Measurements from ENCODE around the gene ANKRD44.
A peak's percentile ranks its signal among the peaks of the same experiment; 100 is the strongest.

The ANKRD44 gene

GRCh38 chr2:197179744-197180498 lies 130.7 kb downstream of the ANKRD44 start:
- H3K27ac ChIP-seq (ENCODE audit: poor library complexity, severe bottlenecking): no peak overlapping the region
- TF ChIP-seq CTCF (IDR thresholded peaks at IDR 0.05; ENCODE audit: poor library complexity, severe bottlenecking): no peak
- no peak overlapping the region for H3K4me3 ChIP-seq (ENCODE audit: severe bottlenecking)
- ATAC-seq (ENCODE audit: low read depth) (no peak), DNase-seq (ENCODE audit: low spot score) (no peak)
- H3K27me3 ChIP-seq (ENCODE audit: insufficient read depth, poor library complexity, severe bottlenecking): no peaks in the 10 kb centered on the region
- H3K9me3 ChIP-seq (ENCODE audit: severe bottlenecking): no peaks in the 10 kb centered on the region
- H3K36me3 ChIP-seq (ENCODE audit: low read depth): no peaks in the 10 kb centered on the region
- no peaks in the 10 kb centered on the region for H3K4me1 ChIP-seq (ENCODE audit: insufficient read depth, poor library complexity, severe bottlenecking)

- DNase-seq (ENCODE audit: low spot score): no peak
- no peaks in the 10 kb centered on the region for H3K4me1 ChIP-seq (ENCODE audit: insufficient read depth, poor library complexity, severe bottlenecking)
- TF ChIP-seq CTCF (IDR thresholded peaks at IDR 0.05; ENCODE audit: poor library complexity, severe bottlenecking): no peak
These were observed 134.1 kb downstream of the ANKRD44 start for GRCh38 chr2:197176522-197176921.

GRCh38 chr2:197174539-197175094 lies 136.0 kb downstream of the ANKRD44 start:
- Histone ChIP-seq H3K27ac (ENCODE audit: poor library complexity, severe bottlenecking) (no peak overlapping the region), H3K4me1 (ENCODE audit: insufficient read depth, poor library complexity, severe bottlenecking) (no peaks in the 10 kb centered on the region), H3K4me3 (ENCODE audit: severe bottlenecking) (no peak overlapping the region), H3K36me3 (ENCODE audit: low read depth) (no peaks in the 10 kb centered on the region), H3K9me3 (ENCODE audit: severe bottlenecking) (no peaks in the 10 kb centered on the region), H3K27me3 (ENCODE audit: insufficient read depth, poor library complexity, severe bottlenecking) (no peaks in the 10 kb centered on the region)
- TF ChIP-seq CTCF (IDR thresholded peaks at IDR 0.05; ENCODE audit: poor library complexity, severe bottlenecking): no peak
- ATAC-seq (ENCODE audit: low read depth) (0 out of 3 replicates have a peak, but pooled peaks have one; percentile 31), DNase-seq (ENCODE audit: low spot score) (no peak)

More at GRCh38 chr2:197176522-197176921, 134.1 kb downstream of the ANKRD44 start:
- H3K36me3 ChIP-seq (ENCODE audit: low read depth): no peaks in the 10 kb centered on the region
- ATAC-seq (ENCODE audit: low read depth): no peak
- H3K27ac ChIP-seq (ENCODE audit: poor library complexity, severe bottlenecking): no peak overlapping the region
- H3K4me3 ChIP-seq (ENCODE audit: severe bottlenecking): no peak overlapping the region
- H3K27me3 ChIP-seq (ENCODE audit: insufficient read depth, poor library complexity, severe bottlenecking): no peaks in the 10 kb centered on the region
- H3K9me3 ChIP-seq (ENCODE audit: severe bottlenecking): no peaks in the 10 kb centered on the region

GRCh38 chr2:197171582-197171981 lies 139.0 kb downstream of the ANKRD44 start:
- no peaks in the 10 kb centered on the region for H3K9me3 ChIP-seq (ENCODE audit: severe bottlenecking)
- no peaks in the 10 kb centered on the region for H3K27me3 ChIP-seq (ENCODE audit: insufficient read depth, poor library complexity, severe bottlenecking)
- no peak overlapping the region for H3K4me3 ChIP-seq (ENCODE audit: severe bottlenecking)
- no peak for TF ChIP-seq CTCF (IDR thresholded peaks at IDR 0.05; ENCODE audit: poor library complexity, severe bottlenecking)
- no peak for ATAC-seq (ENCODE audit: low read depth)
- no peak overlapping the region for H3K27ac ChIP-seq (ENCODE audit: poor library complexity, severe bottlenecking)
- H3K4me1 ChIP-seq (ENCODE audit: insufficient read depth, poor library complexity, severe bottlenecking): no peaks in the 10 kb centered on the region
- no peak for DNase-seq (ENCODE audit: low spot score)
- no peaks in the 10 kb centered on the region for H3K36me3 ChIP-seq (ENCODE audit: low read depth)

- H3K9me3 ChIP-seq (ENCODE audit: severe bottlenecking): no peaks in the 10 kb centered on the region
- no peaks in the 10 kb centered on the region for H3K36me3 ChIP-seq (ENCODE audit: low read depth)
- DNase-seq (ENCODE audit: low spot score) (no peak), ATAC-seq (ENCODE audit: low read depth) (0 out of 3 replicates have a peak, but pooled peaks have one; percentile 33)
- H3K4me1 ChIP-seq (ENCODE audit: insufficient read depth, poor library complexity, severe bottlenecking): no peaks in the 10 kb centered on the region
- no peak for TF ChIP-seq CTCF (IDR thresholded peaks at IDR 0.05; ENCODE audit: poor library complexity, severe bottlenecking)
- H3K4me3 ChIP-seq (ENCODE audit: severe bottlenecking): no peak overlapping the region
- no peaks in the 10 kb centered on the region for H3K27me3 ChIP-seq (ENCODE audit: insufficient read depth, poor library complexity, severe bottlenecking)
- no peak overlapping the region for H3K27ac ChIP-seq (ENCODE audit: poor library complexity, severe bottlenecking)
These were observed 140.4 kb downstream of the ANKRD44 start for GRCh38 chr2:197170208-197170607.
